ENCODE results near the gene LY6G5C. TPM values are rescaled to one million over a fixed set of nuclear protein-coding genes. Genes with fewer than 3 reads are reported as not detected.
"Not testable (repeated sequence)": the region's sequence is repeated elsewhere in the genome, so short reads cannot be mapped to it uniquely, and the experiment has no call there.

LY6G5C gene
- total RNA-seq, 1 donor from 2014 or later = 2.4 TPM

- no peaks in the 10 kb centered on the region for H3K4me1 Mint-ChIP-seq (ENCODE audit: low read depth)
- H3K27me3 Mint-ChIP-seq (ENCODE audit: low read depth) = peaks cover 2% of the 10 kb centered on the region
- no peak for DNase-seq (ENCODE audit: low spot score)
- H3K4me3 Mint-ChIP-seq (ENCODE audit: unreplicated experiment) = no peak overlapping the region
- H3K9me3 Mint-ChIP-seq (ENCODE audit: low read depth) = no peaks in the 10 kb centered on the region
- H3K27ac Mint-ChIP-seq (ENCODE audit: unreplicated experiment) = no peak overlapping the region
- H3K36me3 Mint-ChIP-seq (ENCODE audit: low read depth) = no peaks in the 10 kb centered on the region
- peak; percentile 44 for TF ChIP-seq CTCF (IDR thresholded peaks at IDR 0.05)
Measured at GRCh38 chr6:31712296-31712695, 31.4 kb upstream of the LY6G5C start.

DNA sequence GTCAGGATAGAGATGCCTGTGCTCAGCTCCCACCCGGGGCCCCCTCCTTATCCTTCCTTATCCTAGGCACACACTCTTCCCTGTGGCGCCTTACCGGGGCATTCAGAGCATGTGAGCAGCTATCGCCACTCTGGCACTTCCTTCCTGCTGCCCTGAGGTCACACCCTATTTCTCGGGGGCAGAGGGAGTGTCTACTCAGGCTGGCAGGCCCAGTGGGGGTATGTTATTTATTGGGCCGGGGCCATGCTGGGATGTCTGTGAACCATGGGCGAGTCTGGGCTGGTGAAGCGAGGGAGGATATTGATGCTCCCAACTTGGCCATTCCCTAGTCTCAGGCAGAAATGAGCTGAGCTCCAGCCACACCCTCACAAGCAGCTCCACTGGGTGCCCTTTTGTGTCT, 30.4 kb upstream of the LY6G5C start:
- no peaks in the 10 kb centered on the region for H3K9me3 Mint-ChIP-seq (ENCODE audit: low read depth)
- no peak overlapping the region for H3K4me3 Mint-ChIP-seq (ENCODE audit: unreplicated experiment)
- no peaks in the 10 kb centered on the region for H3K36me3 Mint-ChIP-seq (ENCODE audit: low read depth)
- peaks cover 2% of the 10 kb centered on the region for H3K27me3 Mint-ChIP-seq (ENCODE audit: low read depth)
- TF ChIP-seq CTCF (IDR thresholded peaks at IDR 0.05) = no peak
- H3K27ac Mint-ChIP-seq (ENCODE audit: unreplicated experiment) = no peak overlapping the region
- H3K4me1 Mint-ChIP-seq (ENCODE audit: low read depth) = no peaks in the 10 kb centered on the region
- no peak for DNase-seq (ENCODE audit: low spot score)

- Mint-ChIP-seq H3K27ac (ENCODE audit: unreplicated experiment) (no peak overlapping the region), H3K9me3 (ENCODE audit: low read depth) (no peaks in the 10 kb centered on the region), H3K4me1 (ENCODE audit: low read depth) (no peaks in the 10 kb centered on the region), H3K36me3 (ENCODE audit: low read depth) (no peaks in the 10 kb centered on the region), H3K27me3 (ENCODE audit: low read depth) (peaks cover 2% of the 10 kb centered on the region), H3K4me3 (ENCODE audit: unreplicated experiment) (no peak overlapping the region)
- TF ChIP-seq CTCF (IDR thresholded peaks at IDR 0.05) = no peak
- no peak for DNase-seq (ENCODE audit: low spot score)
Measured at GRCh38 chr6:31710523-31711219, 29.8 kb upstream of the LY6G5C start.

DNA sequence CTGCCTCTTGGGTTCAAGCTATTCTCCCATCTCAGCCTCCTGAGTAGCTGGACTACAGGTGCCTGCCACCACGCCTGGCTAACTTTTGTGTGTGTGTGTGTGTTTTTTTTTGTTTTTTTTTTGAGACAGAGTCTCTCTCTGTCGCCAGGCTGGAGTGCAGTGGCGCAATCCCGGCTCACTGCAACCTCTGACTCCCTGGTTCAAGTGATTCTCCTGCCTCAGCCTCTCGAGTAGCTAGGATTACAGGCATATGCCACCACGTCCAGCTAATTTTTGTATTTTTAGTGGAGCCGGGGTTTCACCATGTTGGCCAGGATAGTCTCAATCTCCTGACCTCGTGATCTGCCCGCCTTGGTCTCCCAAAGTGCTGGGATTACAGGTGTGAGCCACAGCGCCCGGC, 28.3 kb upstream of the LY6G5C start:
- H3K36me3 Mint-ChIP-seq (ENCODE audit: low read depth); H3K4me1 Mint-ChIP-seq (ENCODE audit: low read depth); H3K9me3 Mint-ChIP-seq (ENCODE audit: low read depth); DNase-seq (ENCODE audit: low spot score); H3K4me3 Mint-ChIP-seq (ENCODE audit: unreplicated experiment); H3K27ac Mint-ChIP-seq (ENCODE audit: unreplicated experiment); H3K27me3 Mint-ChIP-seq (ENCODE audit: low read depth): not testable (repeated sequence)

- no peak for DNase-seq (ENCODE audit: low spot score)
- Mint-ChIP-seq H3K27ac (ENCODE audit: unreplicated experiment) (no peak overlapping the region), H3K36me3 (ENCODE audit: low read depth) (no peaks in the 10 kb centered on the region), H3K27me3 (ENCODE audit: low read depth) (peaks cover 2% of the 10 kb centered on the region), H3K4me1 (ENCODE audit: low read depth) (peaks cover 6% of the 10 kb centered on the region), H3K4me3 (ENCODE audit: unreplicated experiment) (no peak overlapping the region), H3K9me3 (ENCODE audit: low read depth) (no peaks in the 10 kb centered on the region)
- TF ChIP-seq CTCF (IDR thresholded peaks at IDR 0.05) = no peak
Measured at GRCh38 chr6:31708224-31708623, 27.4 kb upstream of the LY6G5C start.

DNA sequence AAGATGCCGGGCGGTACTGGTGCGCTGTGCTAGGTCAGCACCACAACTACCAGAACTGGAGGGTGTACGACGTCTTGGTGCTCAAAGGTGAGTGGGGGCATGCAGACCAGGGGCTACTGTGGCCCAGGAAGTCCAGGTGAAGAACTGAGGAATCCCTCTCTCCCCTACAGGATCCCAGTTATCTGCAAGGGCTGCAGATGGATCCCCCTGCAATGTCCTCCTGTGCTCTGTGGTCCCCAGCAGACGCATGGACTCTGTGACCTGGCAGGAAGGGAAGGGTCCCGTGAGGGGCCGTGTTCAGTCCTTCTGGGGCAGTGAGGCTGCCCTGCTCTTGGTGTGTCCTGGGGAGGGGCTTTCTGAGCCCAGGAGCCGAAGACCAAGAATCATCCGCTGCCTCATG, 26.8 kb upstream of the LY6G5C start:
- Mint-ChIP-seq H3K9me3 (ENCODE audit: low read depth) (no peaks in the 10 kb centered on the region), H3K4me3 (ENCODE audit: unreplicated experiment) (no peak overlapping the region), H3K4me1 (ENCODE audit: low read depth) (peaks cover 7% of the 10 kb centered on the region), H3K27me3 (ENCODE audit: low read depth) (peaks cover 2% of the 10 kb centered on the region), H3K36me3 (ENCODE audit: low read depth) (no peaks in the 10 kb centered on the region), H3K27ac (ENCODE audit: unreplicated experiment) (no peak overlapping the region)
- no peak for DNase-seq (ENCODE audit: low spot score)
- TF ChIP-seq CTCF (IDR thresholded peaks at IDR 0.05) = no peak

All from chondrocyte (in vitro differentiated cells).